Activated T-cell treated with anti-CD3 and anti-CD28 coated beads, Interleukin-2, amount 50 U/mL, for 72 hours (primary cell): ENCODE results near the gene LPIN1. TPM values are rescaled to one million over a fixed set of nuclear protein-coding genes. Genes with fewer than 3 reads are reported as not detected.

ENCODE experiments used
- ATAC-seq, 2 donors: fragments of 150-1000 bp; cut with Tn5 transposase; replicated peaks in 1 of 2; 2 replicates each; pipeline ENCODE4 v1.10.0; 2021; ENCODE audit warnings: moderate library complexity in 2 of 2, mild to moderate bottlenecking in 1 of 2
- DNase-seq, 2 donors: peaks; one replicate each; pipeline ENCODE4 v3.0.0; 2021 to 2022; ENCODE audit warnings: mixed read lengths in 1 of 2
- H3K27ac Mint-ChIP-seq: one replicate; pipeline ENCODE4 v1.8.0; 2022; ENCODE audit warnings: mild to moderate bottlenecking, moderate library complexity, mixed read lengths
- H3K27me3 Mint-ChIP-seq: one replicate; pipeline ENCODE4 v1.8.0; 2022; ENCODE audit warnings: low read depth, mixed read lengths
- H3K36me3 Mint-ChIP-seq, 2 donors: one replicate each; pipeline ENCODE4 v1.8.0; 2022; ENCODE audit warnings: mixed read lengths in 2 of 2, mild to moderate bottlenecking in 1 of 2; ENCODE audit not compliant: insufficient read depth in 2 of 2
- H3K4me1 Mint-ChIP-seq: one replicate; pipeline ENCODE4 v1.8.0; 2022; ENCODE audit warnings: low read depth, mixed read lengths
- H3K4me3 Mint-ChIP-seq, 2 donors: one replicate each; pipeline ENCODE4 v1.8.0; 2022; ENCODE audit warnings: mild to moderate bottlenecking in 2 of 2, mixed read lengths in 2 of 2, moderate library complexity in 2 of 2
- H3K9me3 Mint-ChIP-seq, 2 donors: one replicate each; pipeline ENCODE4 v1.8.0; 2022; ENCODE audit warnings: mixed read lengths in 2 of 2
- total RNA-seq, 2 donors: library from RNA; stranded (reverse); gene quantifications; one replicate each; pipeline ENCODE4 v1.2.3, GENCODE V29; 2022

The LPIN1 gene
- total RNA-seq, 2 donors from 2014 or later: 45.4 to 63.2 TPM

- Mint-ChIP-seq H3K4me3 (no peak overlapping the region), H3K4me1 (peaks cover 10% of the 10 kb centered on the region), H3K9me3 (no peaks in the 10 kb centered on the region), H3K27ac (no peak overlapping the region), H3K36me3 (peaks cover 29 to 38% of the 10 kb centered on the region in 2 donors), H3K27me3 (no peaks in the 10 kb centered on the region)
- DNase-seq (no peak), ATAC-seq (no peak)
These were observed 49.2 kb downstream of the LPIN1 start for GRCh38 chr2:11795590-11795989.

GRCh38 chr2:11796190-11797171 is 50.0 kb downstream of the LPIN1 start:
- Mint-ChIP-seq H3K9me3 (no peaks in the 10 kb centered on the region), H3K36me3 (peaks cover 28 to 35% of the 10 kb centered on the region in 2 donors), H3K4me1 (peaks cover 5% of the 10 kb centered on the region), H3K27me3 (no peaks in the 10 kb centered on the region), H3K4me3 (no peak overlapping the region), H3K27ac (no peak overlapping the region)
- DNase-seq (no peak), ATAC-seq (no peak)

DNA sequence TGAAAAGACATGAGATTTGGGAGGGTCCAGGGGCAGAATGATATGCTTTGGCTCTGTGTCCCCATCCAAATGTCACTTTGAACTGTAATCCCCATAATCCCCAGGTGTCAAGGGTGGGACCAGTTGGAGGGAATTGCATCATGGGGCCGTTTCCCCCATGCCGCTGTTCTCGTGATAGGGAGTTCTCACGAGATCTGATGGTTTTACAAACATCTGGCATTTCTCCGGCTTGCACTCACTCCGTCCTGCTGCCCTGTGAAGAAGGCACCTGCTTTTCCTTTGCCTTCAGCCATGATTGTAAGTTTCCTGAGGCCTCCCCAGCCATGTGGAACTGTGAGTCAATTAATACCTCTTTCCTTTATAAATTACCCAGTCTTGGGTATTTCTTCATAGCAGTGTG is 51.4 kb downstream of the LPIN1 start:
- Mint-ChIP-seq H3K27ac (no peak overlapping the region), H3K4me3 (no peak overlapping the region), H3K27me3 (no peaks in the 10 kb centered on the region), H3K36me3 (peaks cover 22 to 30% of the 10 kb centered on the region in 2 donors), H3K9me3 (no peaks in the 10 kb centered on the region), H3K4me1 (peaks cover 5% of the 10 kb centered on the region)
- ATAC-seq (no peak), DNase-seq (no peak)

- H3K27me3 Mint-ChIP-seq: no peaks in the 10 kb centered on the region
- peaks cover 5% of the 10 kb centered on the region for H3K4me1 Mint-ChIP-seq
- H3K27ac Mint-ChIP-seq: no peak overlapping the region
- no peak for DNase-seq
- H3K36me3 Mint-ChIP-seq: peaks cover 15 to 24% of the 10 kb centered on the region in 2 donors
- H3K9me3 Mint-ChIP-seq: no peaks in the 10 kb centered on the region
- ATAC-seq: no peak
- H3K4me3 Mint-ChIP-seq: no peak overlapping the region
These were observed 52.4 kb downstream of the LPIN1 start for GRCh38 chr2:11798701-11799435.

DNA sequence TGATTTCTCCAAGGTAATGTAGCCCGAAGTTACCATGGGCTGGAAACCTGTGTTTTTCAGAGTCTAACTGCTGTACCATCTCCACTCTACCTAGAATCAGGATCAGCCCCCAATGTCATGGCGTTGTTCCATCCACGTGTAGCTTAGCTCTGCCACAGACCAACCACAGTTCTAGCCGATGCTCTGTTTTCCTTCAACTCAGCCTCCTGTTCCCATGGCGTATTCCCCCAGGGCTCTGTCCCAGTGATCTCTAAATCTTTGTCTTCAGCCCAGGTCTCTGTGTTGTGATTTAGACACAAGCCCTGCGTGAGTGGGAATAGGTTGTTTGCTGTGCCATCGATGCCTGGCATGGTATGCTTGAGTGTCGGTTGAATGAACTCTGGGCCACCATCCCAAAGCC is 53.4 kb downstream of the LPIN1 start:
- Mint-ChIP-seq H3K9me3 (no peaks in the 10 kb centered on the region), H3K4me3 (no peak overlapping the region), H3K36me3 (peaks cover 17 to 26% of the 10 kb centered on the region in 2 donors), H3K27me3 (no peaks in the 10 kb centered on the region), H3K4me1 (peaks cover 5% of the 10 kb centered on the region), H3K27ac (no peak overlapping the region)
- no peak for ATAC-seq
- DNase-seq: no peak

GRCh38 chr2:11802782-11803191 is 56.4 kb downstream of the LPIN1 start:
- Mint-ChIP-seq H3K27ac (no peak overlapping the region), H3K9me3 (no peaks in the 10 kb centered on the region), H3K4me1 (peaks cover 8% of the 10 kb centered on the region), H3K4me3 (no peak overlapping the region), H3K36me3 (peaks cover 9 to 25% of the 10 kb centered on the region in 2 donors), H3K27me3 (no peaks in the 10 kb centered on the region)
- ATAC-seq (no peak), DNase-seq (no peak)

DNA sequence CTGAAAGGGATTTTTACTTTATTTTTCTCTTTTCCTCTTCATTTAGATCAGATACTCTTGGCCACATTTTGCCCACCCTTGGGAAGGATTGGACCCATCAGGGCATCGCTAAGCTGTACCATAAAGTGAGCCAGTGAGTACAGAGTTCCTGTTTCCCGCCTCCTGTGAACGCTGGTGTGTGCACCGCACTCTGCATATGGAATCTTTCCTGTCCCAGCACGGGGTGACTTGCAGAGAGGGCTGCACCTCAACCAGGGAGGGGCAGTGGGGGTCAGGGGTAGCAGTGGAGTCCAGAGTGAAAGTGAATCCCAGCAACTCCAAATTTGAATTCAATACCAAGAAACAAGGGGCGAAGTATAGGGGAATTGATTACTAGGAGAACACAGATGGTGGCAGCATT is 58.6 kb downstream of the LPIN1 start:
- Mint-ChIP-seq H3K4me3 (no peak overlapping the region), H3K9me3 (no peaks in the 10 kb centered on the region), H3K36me3 (peaks cover 7 to 35% of the 10 kb centered on the region in 2 donors), H3K27ac (no peak overlapping the region), H3K27me3 (no peaks in the 10 kb centered on the region), H3K4me1 (peaks cover 8% of the 10 kb centered on the region)
- ATAC-seq: no peak
- no peak for DNase-seq

GRCh38 chr2:11805920-11806319 is 59.5 kb downstream of the LPIN1 start:
- no peak overlapping the region for H3K4me3 Mint-ChIP-seq
- H3K27ac Mint-ChIP-seq: no peak overlapping the region
- peaks cover 8% of the 10 kb centered on the region for H3K4me1 Mint-ChIP-seq
- ATAC-seq (no peak), DNase-seq (no peak)
- H3K36me3 Mint-ChIP-seq: peaks cover 6 to 38% of the 10 kb centered on the region in 2 donors
- no peaks in the 10 kb centered on the region for H3K27me3 Mint-ChIP-seq
- H3K9me3 Mint-ChIP-seq: no peaks in the 10 kb centered on the region

DNA sequence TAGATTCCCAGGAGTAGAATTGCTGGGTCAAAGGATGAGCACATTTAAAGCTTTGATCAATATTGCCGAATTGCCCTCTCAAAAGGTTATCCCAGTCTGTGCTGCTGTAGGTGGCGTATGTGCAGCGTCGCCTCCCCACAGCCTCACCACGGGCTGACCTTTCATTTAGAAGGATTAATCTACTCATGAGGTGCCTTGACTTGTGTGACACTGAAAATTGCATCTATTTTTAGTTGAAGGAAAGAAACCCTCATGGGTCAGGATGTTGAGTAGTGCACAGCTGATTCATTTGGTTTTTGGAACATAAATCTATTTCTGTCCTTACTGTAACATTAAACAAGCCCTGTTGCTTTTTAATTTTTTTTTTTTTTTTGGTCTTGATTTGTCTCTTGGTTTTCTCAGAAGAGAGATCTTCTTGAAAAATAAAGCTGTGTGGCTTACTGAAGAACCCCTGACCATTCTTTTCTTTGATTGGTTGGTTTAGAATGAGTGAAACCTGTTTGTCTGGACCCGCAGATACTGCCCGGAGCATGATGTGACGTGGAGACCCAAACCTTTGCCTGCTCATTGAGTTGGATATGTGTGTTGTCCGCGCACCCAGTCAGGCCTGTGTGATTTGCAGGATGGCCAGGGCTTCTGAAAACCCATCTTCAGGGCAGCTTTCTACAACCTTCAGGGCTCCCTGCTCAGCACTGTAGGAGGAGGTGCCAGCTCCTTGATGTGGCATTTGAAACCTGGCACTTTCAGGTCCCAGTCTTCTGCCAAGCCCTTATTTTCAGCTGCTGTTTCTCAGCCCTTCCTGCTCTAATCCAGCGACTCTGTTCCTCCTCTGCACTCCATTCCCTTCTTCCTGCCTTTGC is 61.0 kb downstream of the LPIN1 start:
- H3K4me3 Mint-ChIP-seq: no peak overlapping the region
- no peak overlapping the region for H3K27ac Mint-ChIP-seq
- H3K4me1 Mint-ChIP-seq: peaks cover 8% of the 10 kb centered on the region
- DNase-seq: peak in 1 of 2 donors; percentile 8
- no peaks in the 10 kb centered on the region for H3K27me3 Mint-ChIP-seq
- no peaks in the 10 kb centered on the region for H3K9me3 Mint-ChIP-seq
- peak; percentile 51 to 87 for ATAC-seq
- H3K36me3 Mint-ChIP-seq: peaks cover 7 to 32% of the 10 kb centered on the region in 2 donors

DNA sequence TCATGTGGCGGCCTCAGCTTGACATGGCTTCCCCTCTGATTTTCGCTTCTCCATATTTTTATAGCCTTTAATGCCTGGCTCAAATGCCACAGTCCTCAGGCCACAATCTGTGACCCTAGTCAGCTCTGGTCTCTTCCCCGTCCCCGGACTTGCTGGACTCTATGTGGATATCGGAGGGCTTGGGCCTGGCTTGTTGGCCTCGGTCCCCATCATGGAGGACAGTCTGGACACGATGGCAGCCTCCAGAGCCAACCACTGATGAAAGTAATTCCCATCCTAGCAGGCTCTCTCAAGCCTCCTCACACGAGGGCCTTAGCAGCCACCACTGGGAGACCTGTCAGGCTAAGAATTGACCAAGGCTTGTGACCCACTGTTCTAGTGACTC is 61.6 kb downstream of the LPIN1 start:
- peaks cover 8% of the 10 kb centered on the region for H3K4me1 Mint-ChIP-seq
- peaks cover 10 to 34% of the 10 kb centered on the region in 2 donors for H3K36me3 Mint-ChIP-seq
- no peak for ATAC-seq

GRCh38 chr2:11809586-11810236 is 63.3 kb downstream of the LPIN1 start:
- Mint-ChIP-seq H3K4me3 (no peak overlapping the region), H3K9me3 (no peaks in the 10 kb centered on the region), H3K27ac (no peak overlapping the region)

More for the DNA sequence above, 61.6 kb downstream of the LPIN1 start:
- H3K27me3 Mint-ChIP-seq: no peaks in the 10 kb centered on the region
- no peak overlapping the region for H3K27ac Mint-ChIP-seq
- H3K4me3 Mint-ChIP-seq: no peak overlapping the region
- DNase-seq: no peak
- no peaks in the 10 kb centered on the region for H3K9me3 Mint-ChIP-seq

DNA sequence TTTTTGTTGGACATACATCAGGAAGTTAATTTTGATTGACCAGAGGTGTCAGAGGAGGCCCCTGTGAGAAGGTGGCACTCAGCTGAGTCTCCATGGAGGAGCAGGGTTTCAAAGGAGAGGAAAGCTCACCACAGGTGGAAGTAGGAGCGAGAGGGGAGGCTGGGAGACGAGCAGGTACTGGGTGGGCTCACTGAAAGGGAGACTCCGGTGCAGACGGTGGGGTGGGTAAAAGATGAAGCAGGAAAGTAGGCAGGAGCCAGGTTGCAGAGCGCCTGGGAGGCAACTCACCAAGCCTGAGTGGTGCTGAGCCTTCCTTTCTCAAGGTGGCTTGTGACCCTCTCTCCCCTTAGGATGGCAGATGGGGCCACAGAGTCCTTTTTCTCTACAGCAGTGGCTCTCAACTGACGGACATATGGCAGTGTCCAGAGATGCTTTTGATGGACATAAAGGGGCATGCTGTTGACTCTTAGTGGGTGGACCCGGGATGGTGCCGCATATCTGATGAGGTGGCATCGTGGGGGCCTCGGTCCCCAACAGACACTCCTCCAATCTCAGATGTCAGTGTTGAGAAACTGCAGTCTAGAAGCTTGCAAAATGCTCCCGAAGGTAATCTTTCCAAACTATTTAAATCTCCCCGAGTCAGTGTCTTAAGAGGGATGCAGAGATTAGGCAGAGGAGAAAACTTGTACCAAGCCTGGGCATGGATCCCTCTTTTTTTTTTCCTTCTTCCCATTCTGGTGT is 64.0 kb downstream of the LPIN1 start:
- Mint-ChIP-seq H3K36me3 (peaks cover 15 to 38% of the 10 kb centered on the region in 2 donors), H3K9me3 (no peaks in the 10 kb centered on the region), H3K4me3 (no peak overlapping the region), H3K27ac (no peak overlapping the region), H3K27me3 (no peaks in the 10 kb centered on the region), H3K4me1 (peaks cover 8% of the 10 kb centered on the region)
- DNase-seq (no peak), ATAC-seq (no peak)

More at GRCh38 chr2:11809586-11810236, 63.3 kb downstream of the LPIN1 start:
- no peak for DNase-seq
- H3K4me1 Mint-ChIP-seq: peaks cover 8% of the 10 kb centered on the region
- no peak for ATAC-seq
- no peaks in the 10 kb centered on the region for H3K27me3 Mint-ChIP-seq
- H3K36me3 Mint-ChIP-seq: peaks cover 12 to 34% of the 10 kb centered on the region in 2 donors
